Measurements from ENCODE around the gene GAK.

DNA sequence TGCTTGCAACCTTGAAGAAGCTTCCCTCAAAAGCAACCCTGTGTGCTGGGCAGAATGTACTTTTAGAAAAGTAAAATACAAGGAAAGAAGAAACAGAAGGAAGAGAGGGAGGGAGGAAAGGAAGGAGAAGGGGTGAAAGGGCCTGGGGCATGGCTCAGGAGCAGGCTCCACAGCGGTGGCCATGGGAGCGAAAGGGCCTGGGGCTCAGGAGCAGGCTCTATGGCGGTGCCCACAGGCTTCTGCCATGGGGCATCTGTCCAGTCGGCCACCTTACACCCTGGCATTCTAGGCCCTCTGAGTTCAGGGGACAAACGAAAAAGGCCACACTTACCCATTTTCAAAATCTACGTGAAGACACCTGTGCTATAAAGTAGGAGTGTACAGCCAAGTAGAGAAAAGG lies 31.4 kb downstream of the GAK start:
- TF ChIP-seq, protein P1, sequence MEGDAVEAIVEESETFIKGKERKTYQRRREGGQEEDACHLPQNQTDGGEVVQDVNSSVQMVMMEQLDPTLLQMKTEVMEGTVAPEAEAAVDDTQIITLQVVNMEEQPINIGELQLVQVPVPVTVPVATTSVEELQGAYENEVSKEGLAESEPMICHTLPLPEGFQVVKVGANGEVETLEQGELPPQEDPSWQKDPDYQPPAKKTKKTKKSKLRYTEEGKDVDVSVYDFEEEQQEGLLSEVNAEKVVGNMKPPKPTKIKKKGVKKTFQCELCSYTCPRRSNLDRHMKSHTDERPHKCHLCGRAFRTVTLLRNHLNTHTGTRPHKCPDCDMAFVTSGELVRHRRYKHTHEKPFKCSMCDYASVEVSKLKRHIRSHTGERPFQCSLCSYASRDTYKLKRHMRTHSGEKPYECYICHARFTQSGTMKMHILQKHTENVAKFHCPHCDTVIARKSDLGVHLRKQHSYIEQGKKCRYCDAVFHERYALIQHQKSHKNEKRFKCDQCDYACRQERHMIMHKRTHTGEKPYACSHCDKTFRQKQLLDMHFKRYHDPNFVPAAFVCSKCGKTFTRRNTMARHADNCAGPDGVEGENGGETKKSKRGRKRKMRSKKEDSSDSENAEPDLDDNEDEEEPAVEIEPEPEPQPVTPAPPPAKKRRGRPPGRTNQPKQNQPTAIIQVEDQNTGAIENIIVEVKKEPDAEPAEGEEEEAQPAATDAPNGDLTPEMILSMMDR (IDR thresholded peaks at IDR 0.05; ENCODE audit: insufficient read depth, low read depth, low read length), result no peak
- TF ChIP-seq EZH2 (IDR thresholded peaks at IDR 0.05; ENCODE audit: insufficient read depth, low read length), result no peak

Measured in astrocyte (in vitro differentiated cells and primary cell).